ENCODE results near the gene KRTAP10-5.

The KRTAP10-5 gene

GRCh38 chr21:44533121-44533890 lies 47.1 kb downstream of the KRTAP10-5 start:
- DNase-seq (ENCODE audit: low read depth in 2 of 2) = no peak
- no peak for TF ChIP-seq CTCF (IDR thresholded peaks at IDR 0.05; ENCODE audit: low read depth, low read length)
- no peak overlapping the region for H3K4me3 ChIP-seq (replicated peaks in 1 of 2; ENCODE audit: low read depth in 2 of 2, low read length in 2 of 2)

GRCh38 chr21:44532712-44533111 lies 47.7 kb downstream of the KRTAP10-5 start:
- H3K4me3 ChIP-seq (replicated peaks in 1 of 2; ENCODE audit: low read depth in 2 of 2, low read length in 2 of 2) = no peak overlapping the region
- TF ChIP-seq CTCF (IDR thresholded peaks at IDR 0.05; ENCODE audit: low read depth, low read length) = no peak

GRCh38 chr21:44531606-44532564 lies 48.5 kb downstream of the KRTAP10-5 start:
- DNase-seq (ENCODE audit: low read depth in 2 of 2) = no peak
- H3K4me3 ChIP-seq (replicated peaks in 1 of 2; ENCODE audit: low read depth in 2 of 2, low read length in 2 of 2) = no peak overlapping the region
- TF ChIP-seq CTCF (IDR thresholded peaks at IDR 0.05; ENCODE audit: low read depth, low read length) = no peak

More at GRCh38 chr21:44532712-44533111, 47.7 kb downstream of the KRTAP10-5 start:
- DNase-seq (ENCODE audit: low read depth in 2 of 2) = no peak

GRCh38 chr21:44530903-44531605 lies 49.4 kb downstream of the KRTAP10-5 start:
- H3K4me3 ChIP-seq (replicated peaks in 1 of 2; ENCODE audit: low read depth in 2 of 2, low read length in 2 of 2) = no peak overlapping the region
- no peak for DNase-seq (ENCODE audit: low read depth in 2 of 2)
- no peak for TF ChIP-seq CTCF (IDR thresholded peaks at IDR 0.05; ENCODE audit: low read depth, low read length)

- no peak for DNase-seq (ENCODE audit: low read depth in 2 of 2)
- TF ChIP-seq CTCF (IDR thresholded peaks at IDR 0.05; ENCODE audit: low read depth, low read length) = no peak
- no peak overlapping the region for H3K4me3 ChIP-seq (replicated peaks in 1 of 2; ENCODE audit: low read depth in 2 of 2, low read length in 2 of 2)
Measured at GRCh38 chr21:44530221-44530902, 50.0 kb downstream of the KRTAP10-5 start.
